Neural progenitor cell (in vitro differentiated cells): ENCODE data around the gene CCDC183. TPM values are rescaled to one million over a fixed set of nuclear protein-coding genes. Genes with fewer than 3 reads are reported as not detected.

Experiments used
- DNase-seq: peaks from one replicate; pipeline ENCODE4 v3.0.0-alpha.2; 2016; ENCODE audit warnings: low spot score
- H2AFZ ChIP-seq: fragments of 200-600 bp; sonication (generic); replicated peaks from 2 replicates; pipeline ENCODE4 v1.6.1; 2016; ENCODE audit warnings: antibody characterized with exemption
- H3F3A ChIP-seq: fragments of 200-600 bp; sonication (generic); 2 replicates; pipeline ENCODE4 v1.6.1; 2016; ENCODE audit warnings: antibody characterized with exemption, low read depth
- H3K27ac ChIP-seq: fragments of 200-600 bp; sonication (generic); 2 replicates; pipeline ENCODE4 v1.5.1; 2016; ENCODE audit warnings: mild to moderate bottlenecking
- H3K27me3 ChIP-seq: fragments of 200-600 bp; sonication (generic); 2 replicates; pipeline ENCODE4 v1.6.1; 2016; ENCODE audit warnings: mild to moderate bottlenecking, moderate library complexity
- H3K36me3 ChIP-seq: fragments of 200-600 bp; sonication (generic); 2 replicates; pipeline ENCODE4 v1.5.1; 2016
- H3K4me1 ChIP-seq: fragments of 200-600 bp; sonication (generic); 2 replicates; pipeline ENCODE4 v1.6.1; 2016; ENCODE audit warnings: mixed run types
- H3K4me2 ChIP-seq: fragments of 200-600 bp; sonication (generic); 2 replicates; pipeline ENCODE4 v1.6.1; 2016
- H3K4me3 ChIP-seq: fragments of 200-600 bp; sonication (generic); 2 replicates; pipeline ENCODE4 v1.5.1; 2016
- H3K79me2 ChIP-seq: fragments of 200-600 bp; sonication (generic); 2 replicates; pipeline ENCODE4 v1.6.1; 2016; ENCODE audit warnings: low read depth
- H3K9ac ChIP-seq: fragments of 200-600 bp; sonication (generic); 2 replicates; pipeline ENCODE4 v1.6.1; 2016
- H3K9me3 ChIP-seq: fragments of 200-600 bp; sonication (generic); 2 replicates; pipeline ENCODE4 v1.5.1; 2016; ENCODE audit warnings: low read depth
- H4K20me1 ChIP-seq: fragments of 200-600 bp; sonication (generic); 2 replicates; pipeline ENCODE4 v1.6.1; 2016; ENCODE audit warnings: low read depth
- H3K27ac Mint-ChIP-seq: 3 replicates; pipeline ENCODE4 v1.8.0; 2021; ENCODE audit warnings: mixed read lengths
- H3K27me3 Mint-ChIP-seq: 2 replicates; pipeline ENCODE4 v1.8.0; 2022; ENCODE audit warnings: low read depth, mild to moderate bottlenecking, inconsistent platforms, moderate library complexity, mixed read lengths; ENCODE audit not compliant: insufficient read depth
- H3K36me3 Mint-ChIP-seq: 3 replicates; pipeline ENCODE4 v1.8.0; 2021; ENCODE audit warnings: mixed read lengths
- H3K4me1 Mint-ChIP-seq: 3 replicates; pipeline ENCODE4 v1.8.0; 2021; ENCODE audit warnings: mixed read lengths
- H3K4me3 Mint-ChIP-seq: 3 replicates; pipeline ENCODE4 v1.8.0; 2021; ENCODE audit warnings: mild to moderate bottlenecking, moderate library complexity, mixed read lengths
- H3K9me3 Mint-ChIP-seq: 3 replicates; pipeline ENCODE4 v1.8.0; 2020; ENCODE audit warnings: mixed read lengths
- CTCF ChIP-seq: fragments of 200-600 bp; sonication (generic); IDR thresholded peaks from 2 replicates; pipeline ENCODE4 v1.5.1; 2017; ENCODE audit warnings: antibody characterized with exemption, mild to moderate bottlenecking
- EZH2 ChIP-seq: fragments of 200-600 bp; sonication (generic); IDR thresholded peaks from 2 replicates; pipeline ENCODE4 v1.6.1; 2017; ENCODE audit warnings: antibody characterized with exemption, mild to moderate bottlenecking, moderate library complexity
- EZH2phosphoT487 ChIP-seq: fragments of 200-600 bp; sonication (generic); IDR thresholded peaks from 2 replicates; pipeline ENCODE4 v1.6.1; 2017; ENCODE audit warnings: antibody characterized with exemption
- total RNA-seq: library from RNA; depleted of rRNA; stranded (reverse); fragments of >200 nt; gene quantifications from 2 replicates; pipeline ENCODE4 v1.2.3, GENCODE V29; 2015; ENCODE audit warnings: low replicate concordance

The CCDC183 gene
- total RNA-seq, result 0.84 and 2.1 TPM in 2 replicates

GRCh38 chr9:136796238-136796774 lies at the start of gene CCDC183:
TSS of gene CCDC183 (plus strand) at chr9:136796338. CDS start at chr9:136796398, 60 bp downstream.
- Mint-ChIP-seq H3K4me3 (peak within 1 kb of the TSS; percentile 69), H3K27ac (peak within 1 kb of the TSS; percentile 87), H3K9me3 (no peaks in the 10 kb centered on the region), H3K4me1 (peaks cover 29% of the 10 kb centered on the region), H3K36me3 (peaks cover 1% of the 10 kb centered on the region), H3K27me3 (peaks cover 4% of the 10 kb centered on the region)
- Histone ChIP-seq H3K27me3 (peaks cover 21% of the 10 kb centered on the region), H3K27ac (peak within 1 kb of the TSS; percentile 4), H3K36me3 (no peaks in the 10 kb centered on the region), H4K20me1 (peaks cover 10% of the 10 kb centered on the region), H3K4me3 (peak within 1 kb of the TSS; percentile 1), H3F3A (peaks cover 33% of the 10 kb centered on the region), H3K4me1 (peaks cover 26% of the 10 kb centered on the region), H3K4me2 (peak within 1 kb of the TSS; percentile 58), H3K9ac (no peak within 1 kb of the TSS), H2AFZ (no peak within 1 kb of the TSS), H3K9me3 (no peaks in the 10 kb centered on the region), H3K79me2 (no peaks in the 10 kb centered on the region)
- DNase-seq, result no peak
- TF ChIP-seq CTCF (no peak), EZH2phosphoT487 (no peak), EZH2 (no peak)

GRCh38 chr9:136746621-136747020 lies 49.5 kb upstream of the CCDC183 start:
- Histone ChIP-seq H3K27ac (no peak overlapping the region), H3K27me3 (peaks cover 6% of the 10 kb centered on the region), H3K4me3 (no peak overlapping the region), H3K4me1 (peaks cover 11% of the 10 kb centered on the region), H3K9me3 (no peaks in the 10 kb centered on the region), H3K36me3 (no peaks in the 10 kb centered on the region), H3K4me2 (no peak overlapping the region), H3K9ac (no peak overlapping the region), H4K20me1 (no peaks in the 10 kb centered on the region), H2AFZ (no peak overlapping the region), H3F3A (no peaks in the 10 kb centered on the region), H3K79me2 (no peaks in the 10 kb centered on the region)
- Mint-ChIP-seq H3K4me3 (no peak overlapping the region), H3K27ac (no peak overlapping the region), H3K4me1 (no peaks in the 10 kb centered on the region), H3K9me3 (peaks cover 7% of the 10 kb centered on the region), H3K27me3 (peaks cover 4% of the 10 kb centered on the region), H3K36me3 (no peaks in the 10 kb centered on the region)
- TF ChIP-seq EZH2 (no peak), EZH2phosphoT487 (no peak), CTCF (no peak)
- DNase-seq, result no peak

- Histone ChIP-seq H3K4me1 (peaks cover 5% of the 10 kb centered on the region), H3F3A (no peaks in the 10 kb centered on the region), H3K27ac (no peak overlapping the region), H3K27me3 (no peaks in the 10 kb centered on the region), H3K79me2 (no peaks in the 10 kb centered on the region), H3K4me3 (no peak overlapping the region), H3K9me3 (no peaks in the 10 kb centered on the region), H3K4me2 (no peak overlapping the region), H2AFZ (no peak overlapping the region), H3K36me3 (no peaks in the 10 kb centered on the region), H3K9ac (no peak overlapping the region), H4K20me1 (no peaks in the 10 kb centered on the region)
- H3K36me3 Mint-ChIP-seq, result no peaks in the 10 kb centered on the region
- peak overlapping the region; percentile 24 for H3K4me3 Mint-ChIP-seq
- TF ChIP-seq EZH2phosphoT487 (no peak), EZH2 (no peak), CTCF (no peak)
- peaks cover 5% of the 10 kb centered on the region for H3K27me3 Mint-ChIP-seq
- no peak for DNase-seq
- no peaks in the 10 kb centered on the region for H3K4me1 Mint-ChIP-seq
- H3K27ac Mint-ChIP-seq, result peak overlapping the region; percentile 81
- peaks cover 10% of the 10 kb centered on the region for H3K9me3 Mint-ChIP-seq
Observed at GRCh38 chr9:136747161-136748060, 48.7 kb upstream of the CCDC183 start.
